Panc1 (cell line): ENCODE results near the gene FGD4. TPM values are rescaled to one million over a fixed set of nuclear protein-coding genes. Genes with fewer than 3 reads are reported as not detected.

Experiments
- ATAC-seq: fragments of 200-7000 bp; cut with Tn5 transposase; 2 replicates; pipeline ENCODE4 v1.9.1; 2020; ENCODE audit warnings: mild to moderate bottlenecking, moderate library complexity
- BruUV-seq: library from RNA; stranded (reverse); fragments of 400-500 nt; replicated peaks from 2 replicates; lab custom pipeline; 2021; lab: Mats Ljungman, UMichigan
- CTCF ChIA-PET: fragments of 300-600 bp; sonication (Branson Sonifier 250); formaldehyde crosslinking; loops from one replicate; lab custom pipeline; 2022; ENCODE audit warnings: antibody characterized with exemption; lab: Charles Lee
- POLR2A ChIA-PET: fragments of 300-600 bp; sonication (Branson Sonifier 250); formaldehyde crosslinking; loops from one replicate; lab custom pipeline; 2022; ENCODE audit warnings: antibody characterized with exemption; lab: Charles Lee
- DNase-seq: peaks from one replicate; pipeline ENCODE4 v3.0.0-alpha.2; 2010; ENCODE audit warnings: low read depth, low spot score
- H3K27ac ChIP-seq: 2 replicates; pipeline ENCODE4 v1.5.1; 2011; ENCODE audit warnings: mild to moderate bottlenecking, low read length, inconsistent platforms
- H3K27me3 ChIP-seq: fragments of 200-500 bp; sonication (Bioruptor generic); 2 replicates; pipeline ENCODE4 v1.6.0; 2014; ENCODE audit warnings: low read length, inconsistent platforms; ENCODE audit not compliant: control insufficient read depth, insufficient read depth
- H3K36me3 ChIP-seq: fragments of 200-500 bp; sonication (Bioruptor generic); 2 replicates; pipeline ENCODE4 v1.5.1; 2014; ENCODE audit warnings: inconsistent platforms, mild to moderate bottlenecking, low read length, moderate library complexity; ENCODE audit not compliant: control insufficient read depth, insufficient read depth
- H3K4me1 ChIP-seq: 2 replicates; pipeline ENCODE4 v1.5.1; 2011; ENCODE audit warnings: inconsistent platforms, mild to moderate bottlenecking, low read length, moderate library complexity; ENCODE audit not compliant: control insufficient read depth, insufficient read depth
- H3K4me3 ChIP-seq, 2 experiments: 2 replicates each; pipeline ENCODE4 v1.5.1; 2011 to 2012; ENCODE audit warnings: low read depth in 2 of 2, low read length in 2 of 2, mild to moderate bottlenecking in 2 of 2, inconsistent platforms in 1 of 2, moderate library complexity in 1 of 2
- H3K9me3 ChIP-seq: fragments of 200-500 bp; sonication (Bioruptor generic); 2 replicates; pipeline ENCODE4 v1.5.1; 2014; ENCODE audit warnings: low read depth, mild to moderate bottlenecking, inconsistent platforms, low read length, moderate library complexity; ENCODE audit not compliant: control insufficient read depth, insufficient read depth
- CTCF ChIP-seq: fragments of 450-650 bp; IDR thresholded peaks from 2 replicates; pipeline ENCODE4 v1.5.1; 2017; ENCODE audit warnings: mild to moderate bottlenecking
- POLR2AphosphoS5 ChIP-seq: IDR thresholded peaks from 2 replicates; pipeline ENCODE4 v1.6.1; 2012; ENCODE audit warnings: mild to moderate bottlenecking, low read depth, low read length, moderate library complexity
- REST ChIP-seq, 2 experiments: IDR thresholded peaks; 2 replicates each; pipeline ENCODE4 v1.6.1; 2011 to 2012; ENCODE audit warnings: low read depth in 2 of 2, control low read depth in 1 of 2, low read length in 1 of 2, mild to moderate bottlenecking in 1 of 2, moderate library complexity in 1 of 2; ENCODE audit not compliant: insufficient read depth in 1 of 2
- SIN3A ChIP-seq: IDR thresholded peaks from 2 replicates; pipeline ENCODE4 v1.6.1; 2012; ENCODE audit warnings: low read depth, mild to moderate bottlenecking, low read length, moderate library complexity, borderline replicate concordance; ENCODE audit not compliant: insufficient read depth
- TCF7L2 ChIP-seq: IDR thresholded peaks from 2 replicates; pipeline ENCODE4 v1.6.1; 2011; ENCODE audit warnings: mild to moderate bottlenecking, low read depth, low read length, inconsistent platforms
- in situ Hi-C: cut with HindIII; loops from 2 replicates; pipeline ENCODE4 v1.10.0; 2016; ENCODE audit warnings: low sequenced_read_pairs, low pct_unique_long_range_greater_than_20kb
- intact Hi-C: fragments of 100-400 bp; cut with micrococcal nuclease; formaldehyde crosslinking; loops from one replicate; pipeline ENCODE4 v1.10.0; 2022; ENCODE audit not compliant: unreplicated experiment
- total RNA-seq: library from RNA; stranded (reverse); gene quantifications from one replicate; pipeline ENCODE4 v1.2.1, GENCODE V29; 2021; ENCODE audit not compliant: unreplicated experiment

Gene FGD4
- total RNA-seq, 1 experiment from 2014 or later = 5.0 TPM

GRCh38 chr12:32651956-32652210 lies 252.5 kb downstream of the FGD4 start:
- no peaks in the 10 kb centered on the region for H3K9me3 ChIP-seq
- H3K4me3 ChIP-seq = no peak overlapping the region
- TF ChIP-seq CTCF (no peak), TCF7L2 (no peak), SIN3A (no peak), POLR2AphosphoS5 (no peak), REST (IDR thresholded peaks at IDR 0.05; ENCODE audit: insufficient read depth in 1 of 2, low read depth in 2 of 2, low read length in 1 of 2) (no peak)
- intact Hi-C loops = no loop called here
- no peak for DNase-seq
- ATAC-seq = no peak
- H3K27ac ChIP-seq = no peak overlapping the region
- ChIA-PET POLR2A (no interaction called here), CTCF (no interaction called here)
- H3K4me1 ChIP-seq = no peaks in the 10 kb centered on the region
- BruUV-seq = no TSS peak
- H3K36me3 ChIP-seq = no peaks in the 10 kb centered on the region
- no peaks in the 10 kb centered on the region for H3K27me3 ChIP-seq
- in situ Hi-C loops = no loop called here

GRCh38 chr12:32659908-32660440 lies 260.6 kb downstream of the FGD4 start:
- BruUV-seq = no TSS peak
- no peak overlapping the region for H3K27ac ChIP-seq
- no peaks in the 10 kb centered on the region for H3K4me1 ChIP-seq
- in situ Hi-C loops = no loop called here
- no peaks in the 10 kb centered on the region for H3K9me3 ChIP-seq
- intact Hi-C loops = no loop called here
- ATAC-seq (peak; percentile 44; the same call in 1 of the 2 replicates), DNase-seq (no peak)
- H3K4me3 ChIP-seq = no peak overlapping the region
- TF ChIP-seq SIN3A (no peak), TCF7L2 (no peak), POLR2AphosphoS5 (no peak), REST (IDR thresholded peaks at IDR 0.05; ENCODE audit: insufficient read depth in 1 of 2, low read depth in 2 of 2, low read length in 1 of 2) (no peak), CTCF (no peak)
- POLR2A ChIA-PET = no interaction called here
- CTCF ChIA-PET = interaction anchor here (1.2 kb wide), 1 partner anchor 1007 kb away, joined by 12 read pairs; no protein-coding TSS in a partner anchor
- no peaks in the 10 kb centered on the region for H3K36me3 ChIP-seq
- no peaks in the 10 kb centered on the region for H3K27me3 ChIP-seq
